Panc1 (cell line): Measurements from ENCODE around the gene MAG. TPM values are rescaled to one million over a fixed set of nuclear protein-coding genes. Genes with fewer than 3 reads are reported as not detected.

ENCODE experiments used
- ATAC-seq: fragments of 200-7000 bp; cut with Tn5 transposase; 2 replicates; pipeline ENCODE4 v1.9.1; 2020; ENCODE audit warnings: mild to moderate bottlenecking, moderate library complexity
- BruUV-seq: library from RNA; stranded (reverse); fragments of 400-500 nt; replicated peaks from 2 replicates; lab custom pipeline; 2021; lab: Mats Ljungman, UMichigan
- CTCF ChIA-PET: fragments of 300-600 bp; sonication (Branson Sonifier 250); formaldehyde crosslinking; loops from one replicate; lab custom pipeline; 2022; ENCODE audit warnings: antibody characterized with exemption; lab: Charles Lee
- POLR2A ChIA-PET: fragments of 300-600 bp; sonication (Branson Sonifier 250); formaldehyde crosslinking; loops from one replicate; lab custom pipeline; 2022; ENCODE audit warnings: antibody characterized with exemption; lab: Charles Lee
- DNase-seq: peaks from one replicate; pipeline ENCODE4 v3.0.0-alpha.2; 2010; ENCODE audit warnings: low read depth, low spot score
- H3K27ac ChIP-seq: 2 replicates; pipeline ENCODE4 v1.5.1; 2011; ENCODE audit warnings: mild to moderate bottlenecking, low read length, inconsistent platforms
- H3K27me3 ChIP-seq: fragments of 200-500 bp; sonication (Bioruptor generic); 2 replicates; pipeline ENCODE4 v1.6.0; 2014; ENCODE audit warnings: low read length, inconsistent platforms; ENCODE audit not compliant: control insufficient read depth, insufficient read depth
- H3K36me3 ChIP-seq: fragments of 200-500 bp; sonication (Bioruptor generic); 2 replicates; pipeline ENCODE4 v1.5.1; 2014; ENCODE audit warnings: inconsistent platforms, mild to moderate bottlenecking, low read length, moderate library complexity; ENCODE audit not compliant: control insufficient read depth, insufficient read depth
- H3K4me1 ChIP-seq: 2 replicates; pipeline ENCODE4 v1.5.1; 2011; ENCODE audit warnings: inconsistent platforms, mild to moderate bottlenecking, low read length, moderate library complexity; ENCODE audit not compliant: control insufficient read depth, insufficient read depth
- H3K4me3 ChIP-seq, 2 experiments: 2 replicates each; pipeline ENCODE4 v1.5.1; 2011 to 2012; ENCODE audit warnings: low read depth in 2 of 2, low read length in 2 of 2, mild to moderate bottlenecking in 2 of 2, inconsistent platforms in 1 of 2, moderate library complexity in 1 of 2
- H3K9me3 ChIP-seq: fragments of 200-500 bp; sonication (Bioruptor generic); 2 replicates; pipeline ENCODE4 v1.5.1; 2014; ENCODE audit warnings: low read depth, mild to moderate bottlenecking, inconsistent platforms, low read length, moderate library complexity; ENCODE audit not compliant: control insufficient read depth, insufficient read depth
- CTCF ChIP-seq: fragments of 450-650 bp; IDR thresholded peaks from 2 replicates; pipeline ENCODE4 v1.5.1; 2017; ENCODE audit warnings: mild to moderate bottlenecking
- POLR2AphosphoS5 ChIP-seq: IDR thresholded peaks from 2 replicates; pipeline ENCODE4 v1.6.1; 2012; ENCODE audit warnings: mild to moderate bottlenecking, low read depth, low read length, moderate library complexity
- REST ChIP-seq, 2 experiments: IDR thresholded peaks; 2 replicates each; pipeline ENCODE4 v1.6.1; 2011 to 2012; ENCODE audit warnings: low read depth in 2 of 2, control low read depth in 1 of 2, low read length in 1 of 2, mild to moderate bottlenecking in 1 of 2, moderate library complexity in 1 of 2; ENCODE audit not compliant: insufficient read depth in 1 of 2
- SIN3A ChIP-seq: IDR thresholded peaks from 2 replicates; pipeline ENCODE4 v1.6.1; 2012; ENCODE audit warnings: low read depth, mild to moderate bottlenecking, low read length, moderate library complexity, borderline replicate concordance; ENCODE audit not compliant: insufficient read depth
- TCF7L2 ChIP-seq: IDR thresholded peaks from 2 replicates; pipeline ENCODE4 v1.6.1; 2011; ENCODE audit warnings: mild to moderate bottlenecking, low read depth, low read length, inconsistent platforms
- in situ Hi-C: cut with HindIII; loops from 2 replicates; pipeline ENCODE4 v1.10.0; 2016; ENCODE audit warnings: low sequenced_read_pairs, low pct_unique_long_range_greater_than_20kb
- intact Hi-C: fragments of 100-400 bp; cut with micrococcal nuclease; formaldehyde crosslinking; loops from one replicate; pipeline ENCODE4 v1.10.0; 2022; ENCODE audit not compliant: unreplicated experiment
- total RNA-seq: library from RNA; stranded (reverse); gene quantifications from one replicate; pipeline ENCODE4 v1.2.1, GENCODE V29; 2021; ENCODE audit not compliant: unreplicated experiment

The MAG gene
- total RNA-seq, 1 experiment from 2014 or later = not detected

DNA sequence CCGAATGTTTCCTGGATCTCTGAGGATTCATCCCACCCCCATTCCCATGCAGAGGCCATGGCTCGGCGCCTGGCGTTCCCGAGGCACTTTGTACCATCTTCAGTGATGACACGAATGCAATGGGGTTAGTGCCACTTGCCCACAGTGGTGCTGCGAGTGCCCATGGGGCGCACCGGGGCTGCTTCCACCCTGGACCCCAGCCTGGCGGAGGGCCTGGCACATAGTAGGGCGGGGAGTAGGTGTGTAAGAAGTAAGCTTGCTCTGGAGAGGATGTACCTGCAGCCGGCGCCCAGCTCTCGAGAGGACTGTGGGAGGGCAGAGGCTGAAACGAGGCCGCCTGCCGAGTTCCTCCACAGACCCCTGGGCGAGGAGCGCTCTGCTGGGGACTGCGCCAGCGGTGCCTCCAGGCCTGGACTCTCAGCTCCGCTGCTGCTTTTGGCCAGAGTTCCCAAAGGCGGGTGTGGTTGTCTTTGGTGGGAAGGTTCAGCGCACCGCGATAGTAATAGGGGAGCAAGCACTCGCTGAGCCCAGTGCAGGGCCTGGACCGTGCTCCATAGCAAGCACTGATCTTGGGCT is 15.2 kb upstream of the MAG start:
- no peak for DNase-seq
- no peak for ATAC-seq
- H3K27me3 ChIP-seq = no peaks in the 10 kb centered on the region
- no peak overlapping the region for H3K4me3 ChIP-seq
- in situ Hi-C loops = no loop called here
- POLR2A ChIA-PET = no interaction called here
- BruUV-seq = no TSS peak
- CTCF ChIA-PET = no interaction called here
- H3K27ac ChIP-seq = no peak overlapping the region
- H3K4me1 ChIP-seq = no peaks in the 10 kb centered on the region
- peaks cover 4% of the 10 kb centered on the region for H3K36me3 ChIP-seq
- intact Hi-C loops = no loop called here
- TF ChIP-seq CTCF (no peak), SIN3A (no peak), POLR2AphosphoS5 (no peak), TCF7L2 (no peak), REST (IDR thresholded peaks at IDR 0.05; ENCODE audit: insufficient read depth in 1 of 2, low read depth in 2 of 2, low read length in 1 of 2) (no peak)
- no peaks in the 10 kb centered on the region for H3K9me3 ChIP-seq

- no peaks in the 10 kb centered on the region for H3K4me1 ChIP-seq
- no peak for TF ChIP-seq SIN3A
- no peak for TF ChIP-seq CTCF
- no peak for TF ChIP-seq REST (IDR thresholded peaks at IDR 0.05; ENCODE audit: insufficient read depth in 1 of 2, low read depth in 2 of 2, low read length in 1 of 2)
- TF ChIP-seq TCF7L2 = no peak
- TF ChIP-seq POLR2AphosphoS5 = no peak
Observed at GRCh38 chr19:35278578-35279284, 13.2 kb upstream of the MAG start.

More at GRCh38 chr19:35278578-35279284, 13.2 kb upstream of the MAG start:
- DNase-seq (no peak), ATAC-seq (no peak)
- POLR2A ChIA-PET = interaction anchor here (0.8 kb wide), 1 partner anchor 10 kb away, joined by 4 read pairs; no protein-coding TSS in a partner anchor
- Histone ChIP-seq H3K36me3 (peaks cover 4% of the 10 kb centered on the region), H3K27ac (no peak overlapping the region), H3K9me3 (no peaks in the 10 kb centered on the region), H3K4me3 (no peak overlapping the region), H3K27me3 (no peaks in the 10 kb centered on the region)
- BruUV-seq = no TSS peak
- in situ Hi-C loops = no loop called here
- CTCF ChIA-PET = no interaction called here
- intact Hi-C loops = no loop called here
